C4-2B (cell line): Measurements from ENCODE around the gene SYNJ2.

Experiments
- ZFX ChIP-seq: fragments of 450-650 bp; IDR thresholded peaks from 2 replicates; pipeline ENCODE4 v1.6.1; 2017
- TF ChIP-seq, protein P1 (sequence below): fragments of 450-650 bp; conservative IDR thresholded peaks from 2 replicates; pipeline ENCODE4 v1.5.1; 2017; ENCODE audit warnings: mild to moderate bottlenecking

DNA sequence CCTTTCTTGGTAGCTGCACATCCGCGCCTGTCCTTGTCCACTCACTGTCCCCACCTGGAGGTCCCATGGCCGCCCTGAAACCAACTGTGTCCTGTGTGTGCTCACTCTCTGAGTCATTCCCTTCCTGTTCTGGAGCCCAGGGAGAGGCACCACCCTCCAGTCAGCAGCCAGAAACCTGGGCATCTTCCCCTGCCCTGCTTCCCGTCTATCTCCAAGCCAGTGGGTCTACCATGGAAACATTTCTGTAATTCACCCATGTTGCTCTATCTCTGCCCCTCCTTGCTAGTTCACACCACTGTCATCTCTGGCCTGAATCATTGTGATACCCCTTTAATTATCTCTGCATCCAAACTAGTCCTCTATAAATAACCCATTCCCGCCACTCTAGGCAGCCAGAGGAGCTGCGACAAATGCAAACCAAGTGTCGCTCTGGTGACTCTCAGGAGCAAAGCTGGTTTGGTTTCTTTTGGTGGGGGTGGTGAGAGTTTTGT, 28.8 kb upstream of the SYNJ2 start:
- TF ChIP-seq, protein P1, sequence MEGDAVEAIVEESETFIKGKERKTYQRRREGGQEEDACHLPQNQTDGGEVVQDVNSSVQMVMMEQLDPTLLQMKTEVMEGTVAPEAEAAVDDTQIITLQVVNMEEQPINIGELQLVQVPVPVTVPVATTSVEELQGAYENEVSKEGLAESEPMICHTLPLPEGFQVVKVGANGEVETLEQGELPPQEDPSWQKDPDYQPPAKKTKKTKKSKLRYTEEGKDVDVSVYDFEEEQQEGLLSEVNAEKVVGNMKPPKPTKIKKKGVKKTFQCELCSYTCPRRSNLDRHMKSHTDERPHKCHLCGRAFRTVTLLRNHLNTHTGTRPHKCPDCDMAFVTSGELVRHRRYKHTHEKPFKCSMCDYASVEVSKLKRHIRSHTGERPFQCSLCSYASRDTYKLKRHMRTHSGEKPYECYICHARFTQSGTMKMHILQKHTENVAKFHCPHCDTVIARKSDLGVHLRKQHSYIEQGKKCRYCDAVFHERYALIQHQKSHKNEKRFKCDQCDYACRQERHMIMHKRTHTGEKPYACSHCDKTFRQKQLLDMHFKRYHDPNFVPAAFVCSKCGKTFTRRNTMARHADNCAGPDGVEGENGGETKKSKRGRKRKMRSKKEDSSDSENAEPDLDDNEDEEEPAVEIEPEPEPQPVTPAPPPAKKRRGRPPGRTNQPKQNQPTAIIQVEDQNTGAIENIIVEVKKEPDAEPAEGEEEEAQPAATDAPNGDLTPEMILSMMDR: no peak
- no peak for TF ChIP-seq ZFX
